ENCODE data around the gene LHFPL4.
"Not testable (repeated sequence)": the region's sequence is repeated elsewhere in the genome, so short reads cannot be mapped to it uniquely, and the experiment has no call there.

The LHFPL4 gene

GRCh38 chr3:9553021-9553947, at the start of gene LHFPL4:
TSS of gene LHFPL4 (minus strand) at chr3:9553822. CDS start at chr3:9552679, 1,143 bp downstream.
- no peak for FAIRE-seq

GRCh38 chr3:9602620-9603019, 49.0 kb upstream of the LHFPL4 start:
- FAIRE-seq, result no peak

- FAIRE-seq, result not testable (repeated sequence)
These were observed 47.5 kb upstream of the LHFPL4 start for GRCh38 chr3:9601006-9601581.

GRCh38 chr3:9600597-9600996, 47.0 kb upstream of the LHFPL4 start:
- FAIRE-seq, result no peak

GRCh38 chr3:9598783-9599387, 45.3 kb upstream of the LHFPL4 start:
- FAIRE-seq, result no peak

- no peak for FAIRE-seq
These were observed 42.3 kb upstream of the LHFPL4 start for GRCh38 chr3:9595877-9596276.

- FAIRE-seq, result not testable (repeated sequence)
These were observed 38.2 kb upstream of the LHFPL4 start for GRCh38 chr3:9591781-9592180.

- no peak for FAIRE-seq
These were observed 36.7 kb upstream of the LHFPL4 start for GRCh38 chr3:9590282-9590791.

GRCh38 chr3:9583792-9584191, 30.2 kb upstream of the LHFPL4 start:
- FAIRE-seq, result no peak

GRCh38 chr3:9583371-9583770, 29.7 kb upstream of the LHFPL4 start:
- FAIRE-seq, result no peak

GRCh38 chr3:9582332-9582731, 28.7 kb upstream of the LHFPL4 start:
- FAIRE-seq, result no peak

GRCh38 chr3:9581742-9582141, 28.1 kb upstream of the LHFPL4 start:
- no peak for FAIRE-seq

GRCh38 chr3:9569054-9569453, 15.4 kb upstream of the LHFPL4 start:
- no peak for FAIRE-seq

- FAIRE-seq, result no peak
These were observed 11.7 kb upstream of the LHFPL4 start for GRCh38 chr3:9565316-9565715.

GRCh38 chr3:9563851-9564250, 10.2 kb upstream of the LHFPL4 start:
- FAIRE-seq, result no peak

- FAIRE-seq, result not testable (repeated sequence)
These were observed 6.4 kb upstream of the LHFPL4 start for GRCh38 chr3:9560056-9560455.

GRCh38 chr3:9553948-9554513, 409 bp upstream of the LHFPL4 start:
- FAIRE-seq, result no peak

- no peak for FAIRE-seq
These were observed 1.2 kb downstream of the LHFPL4 start for GRCh38 chr3:9552252-9552999.

- FAIRE-seq, result no peak
These were observed 2.6 kb downstream of the LHFPL4 start for GRCh38 chr3:9550999-9551398.

- FAIRE-seq, result no peak
These were observed 4.0 kb downstream of the LHFPL4 start for GRCh38 chr3:9549600-9549999.

- no peak for FAIRE-seq
These were observed 4.6 kb downstream of the LHFPL4 start for GRCh38 chr3:9548991-9549390.

GRCh38 chr3:9542182-9542581, 11.4 kb downstream of the LHFPL4 start:
- FAIRE-seq, result no peak

Measured in endometrium (tissue), 2 donors.